Activated CD8-positive, alpha-beta memory T cell treated with anti-CD3 and anti-CD28 coated beads, Interleukin-2, amount 50 U/mL, for 1 hour (primary cell): ENCODE results near the gene TUBGCP4.

ENCODE experiments used
- DNase-seq: peaks from one replicate; pipeline ENCODE4 v3.0.0-alpha.2; 2020; ENCODE audit errors: extremely low read depth

TUBGCP4 gene

GRCh38 chr15:43404130-43404529 is 33.2 kb downstream of the TUBGCP4 start:
- no peak for DNase-seq

GRCh38 chr15:43406189-43406588 is 35.3 kb downstream of the TUBGCP4 start:
- no peak for DNase-seq

GRCh38 chr15:43406808-43407207 is 35.9 kb downstream of the TUBGCP4 start:
- no peak for DNase-seq

- no peak for DNase-seq
Measured at GRCh38 chr15:43408789-43409188, 37.9 kb downstream of the TUBGCP4 start.

- no peak for DNase-seq
Measured at GRCh38 chr15:43410572-43411214, 39.8 kb downstream of the TUBGCP4 start.

GRCh38 chr15:43412096-43412495 is 41.2 kb downstream of the TUBGCP4 start:
- no peak for DNase-seq

GRCh38 chr15:43414196-43414595 is 43.3 kb downstream of the TUBGCP4 start:
- no peak for DNase-seq

GRCh38 chr15:43420435-43420834 is 49.5 kb downstream of the TUBGCP4 start:
- DNase-seq, result no peak

- DNase-seq, result no peak
Measured at GRCh38 chr15:43420876-43421275, 50.0 kb downstream of the TUBGCP4 start.

GRCh38 chr15:43423793-43424192 is 52.9 kb downstream of the TUBGCP4 start:
- no peak for DNase-seq

GRCh38 chr15:43429687-43430086 is 58.8 kb downstream of the TUBGCP4 start:
- no peak for DNase-seq

GRCh38 chr15:43433165-43433564 is 62.3 kb downstream of the TUBGCP4 start:
- DNase-seq, result no peak

- DNase-seq, result no peak
Measured at GRCh38 chr15:43433661-43434303, 62.9 kb downstream of the TUBGCP4 start.

- no peak for DNase-seq
Measured at GRCh38 chr15:43434446-43434845, 63.5 kb downstream of the TUBGCP4 start.

- DNase-seq, result no peak
Measured at GRCh38 chr15:43436395-43436794, 65.5 kb downstream of the TUBGCP4 start.

- DNase-seq, result no peak
Measured at GRCh38 chr15:43439268-43439667, 68.4 kb downstream of the TUBGCP4 start.

GRCh38 chr15:43440721-43441281 is 69.9 kb downstream of the TUBGCP4 start:
- no peak for DNase-seq

- no peak for DNase-seq
Measured at GRCh38 chr15:43441316-43441715, 70.4 kb downstream of the TUBGCP4 start.

GRCh38 chr15:43446344-43446743 is 75.4 kb downstream of the TUBGCP4 start:
- no peak for DNase-seq

GRCh38 chr15:43449981-43450380 is 79.1 kb downstream of the TUBGCP4 start:
- DNase-seq, result no peak
